GM12878 (cell line): ENCODE data around the gene ARHGEF38. TPM values are rescaled to one million over a fixed set of nuclear protein-coding genes. Genes with fewer than 3 reads are reported as not detected.

Experiments used
- ATAC-seq: fragments of 200-7000 bp; cut with Tn5 transposase; 3 replicates; pipeline ENCODE4 v1.9.1; 2020; ENCODE audit warnings: mild to moderate bottlenecking, moderate library complexity
- BruUV-seq: library from RNA; stranded (reverse); fragments of 400-500 nt; replicated peaks from 2 replicates; lab custom pipeline; 2021; lab: Mats Ljungman, UMichigan
- CTCF ChIA-PET: fragments of 300-600 bp; sonication (Branson Sonifier 250); formaldehyde crosslinking; extraction: SDS; loops from one replicate; lab custom pipeline; 2021; ENCODE audit warnings: inconsistent platforms; lab: Yijun Ruan, JAX
- POLR2A ChIA-PET: fragments of 350-600 bp; formaldehyde crosslinking; extraction: SDS; loops from one replicate; lab custom pipeline; 2021; ENCODE audit warnings: inconsistent platforms; lab: Charles Lee
- RAD21 ChIA-PET: fragments of 300-600 bp; sonication (Branson Sonifier 250); formaldehyde crosslinking; loops from one replicate; lab custom pipeline; 2023; ENCODE audit warnings: antibody characterized with exemption; ENCODE audit not compliant: unreplicated experiment; lab: Charles Lee
- SMC1A ChIA-PET: fragments of 300-600 bp; sonication (Branson Sonifier 250); formaldehyde crosslinking; loops from one replicate; lab custom pipeline; 2023; ENCODE audit not compliant: unreplicated experiment, uncharacterized antibody; lab: Charles Lee
- DNase-seq: peaks from one replicate; pipeline ENCODE4 v3.0.0-alpha.2; 2011; ENCODE audit warnings: low read depth, low spot score
- FAIRE-seq: peaks from 3 replicates; lab custom pipeline; 2011; peaks lifted over from hg19 to GRCh38; lab: Jason Lieb, UNC
- H2AFZ ChIP-seq: 2 replicates; pipeline ENCODE4 v1.6.0; 2011; ENCODE audit warnings: low read depth, low read length, control low read depth; ENCODE audit not compliant: control insufficient read depth
- H3K27ac ChIP-seq: 2 replicates; pipeline ENCODE4 v1.5.1; 2011; ENCODE audit warnings: control low read depth; ENCODE audit not compliant: control insufficient read depth, insufficient read depth
- H3K27me3 ChIP-seq, 2 experiments: replicated peaks in 1 of 2; 2 replicates each; pipeline versions ENCODE4 v1.6.0 to v1.6.1; 2011; ENCODE audit warnings: low read length in 1 of 2; ENCODE audit not compliant: control insufficient read depth in 2 of 2, insufficient read depth in 2 of 2
- H3K36me3 ChIP-seq, 2 experiments: 2 replicates each; pipeline ENCODE4 v1.5.1; 2011; ENCODE audit warnings: low read length in 1 of 2; ENCODE audit not compliant: control insufficient read depth in 2 of 2, insufficient read depth in 2 of 2
- H3K4me1 ChIP-seq: 2 replicates; pipeline ENCODE4 v1.6.1; 2011; ENCODE audit warnings: mild to moderate bottlenecking, low read length, moderate library complexity, mixed read lengths; ENCODE audit not compliant: control insufficient read depth, insufficient read depth
- H3K4me2 ChIP-seq: 2 replicates; pipeline ENCODE4 v1.6.0; 2011; ENCODE audit warnings: control low read depth; ENCODE audit not compliant: control insufficient read depth, insufficient read depth
- H3K4me3 ChIP-seq: fragments of 200-600 bp; sonication (generic); 2 replicates; pipeline ENCODE4 v1.5.1; 2016
- H3K79me2 ChIP-seq: 2 replicates; pipeline ENCODE4 v1.6.0; 2011; ENCODE audit warnings: low read length; ENCODE audit not compliant: control insufficient read depth, insufficient read depth
- H3K9ac ChIP-seq: 2 replicates; pipeline ENCODE4 v1.8.0; 2011; ENCODE audit warnings: low read length, control low read depth, mixed read lengths; ENCODE audit not compliant: control insufficient read depth, insufficient read depth
- H3K9me3 ChIP-seq: replicated peaks from 3 replicates; pipeline ENCODE4 v1.5.1; 2011; ENCODE audit warnings: mild to moderate bottlenecking, low read length; ENCODE audit not compliant: control insufficient read depth, insufficient read depth
- H4K20me1 ChIP-seq: 2 replicates; pipeline ENCODE4 v1.6.0; 2011; ENCODE audit not compliant: control insufficient read depth, insufficient read depth
- BCL11A ChIP-seq: IDR thresholded peaks from 2 replicates; pipeline ENCODE4 v1.6.1; 2011; ENCODE audit warnings: low read depth, low read length
- EED ChIP-seq: sonication (generic); IDR thresholded peaks from 2 replicates; pipeline ENCODE4 v1.6.1; 2016; ENCODE audit warnings: antibody characterized with exemption, low read depth
- FOS ChIP-seq: IDR thresholded peaks from 3 replicates; pipeline ENCODE4 v1.6.1; 2011; ENCODE audit warnings: borderline replicate concordance; ENCODE audit not compliant: insufficient read length; ENCODE audit errors: extremely low read depth
- IKZF1 ChIP-seq: fragments of 450-650 bp; conservative IDR thresholded peaks from 2 replicates; pipeline ENCODE4 v1.6.1; 2017; ENCODE audit warnings: antibody characterized with exemption, mild to moderate bottlenecking
- IKZF2 ChIP-seq, 2 experiments: fragments of 450-650 bp; IDR thresholded peaks; 2 replicates each; pipeline ENCODE4 v1.6.1; 2017; ENCODE audit warnings: mild to moderate bottlenecking in 2 of 2, moderate library complexity in 2 of 2
- JUNB ChIP-seq: IDR thresholded peaks from 2 replicates; pipeline ENCODE4 v1.6.1; 2016; ENCODE audit warnings: antibody characterized with exemption, mild to moderate bottlenecking
- JUND ChIP-seq: IDR thresholded peaks from 2 replicates; pipeline ENCODE4 v1.6.1; 2012; ENCODE audit warnings: low read depth, mild to moderate bottlenecking, low read length, improper control_type of control experiment, moderate library complexity
- MTA2 ChIP-seq: fragments of 450-650 bp; IDR thresholded peaks from 2 replicates; pipeline ENCODE4 v1.6.1; 2016; ENCODE audit warnings: low read depth, mild to moderate bottlenecking, moderate library complexity
- NBN ChIP-seq: fragments of 450-650 bp; IDR thresholded peaks from 2 replicates; pipeline ENCODE4 v1.6.1; 2016
- NFIC ChIP-seq: IDR thresholded peaks from 2 replicates; pipeline ENCODE4 v1.6.1; 2012; ENCODE audit warnings: low read depth, mild to moderate bottlenecking, inconsistent platforms, low read length, moderate library complexity
- ZNF274 ChIP-seq: IDR thresholded peaks from one replicate; pipeline ENCODE4 v1.8.0; 2011; ENCODE audit not compliant: insufficient read length, insufficient read depth
- WGBS: methylation state at CpG from one replicate; pipeline ENCODE4 v1.1.6; 2016; ENCODE audit warnings: low lambda C conversion rate; ENCODE audit not compliant: insufficient replicate concordance, insufficient coverage; ENCODE audit errors: missing lambda C conversion rate; 5-methylcytosine and 5-hydroxymethylcytosine counted together
- in situ Hi-C: fragments of 300-500 bp; cut with MboI; formaldehyde crosslinking; loops from 9 replicates; pipeline ENCODE4 v1.14.3; 2018; ENCODE audit warnings: mixed read lengths
- intact Hi-C: fragments of 100-400 bp; cut with micrococcal nuclease; formaldehyde crosslinking; loops from one replicate; pipeline ENCODE4 v1.14.2; 2022; ENCODE audit not compliant: unreplicated experiment
- polyA plus RNA-seq, 11 experiments: library from polyadenylated mRNA; depleted of rRNA in 4 of 11; unstranded in 6 of 11; stranded (reverse) in 5 of 11; fragments of >200 nt; fragmentation: Nextera tagmentation in 4 of 11; fragmentation: Illumina TruSeq in 1 of 11; extraction: Ambion mirVana in 4 of 11; extraction: Trizol in 1 of 11; gene quantifications; 1 replicate in 1 of 11; 2 replicates in 10 of 11; pipeline versions ENCODE4 v1.2.1 to v1.2.3, GENCODE V29; 2011 to 2016; ENCODE audit warnings: inconsistent platforms in 2 of 11, missing spikeins in 2 of 11, low read depth in 1 of 11
- total RNA-seq, 4 experiments: library from RNA; depleted of rRNA in 3 of 4; stranded (reverse); fragments of >200 nt in 3 of 4; fragmentation: Illumina TruSeq in 1 of 4; extraction: Trizol in 1 of 4; gene quantifications; 2 replicates each; pipeline versions ENCODE4 v1.2.1 to v1.2.3, GENCODE V29; 2013 to 2021
- TF ChIP-seq, protein P1 (sequence below): fragments of 450-650 bp; IDR thresholded peaks from 2 replicates; pipeline ENCODE4 v1.6.1; 2017; ENCODE audit warnings: low read depth, mild to moderate bottlenecking, moderate library complexity
- TF ChIP-seq, protein P2 (sequence below): IDR thresholded peaks from 2 replicates; pipeline ENCODE4 v1.6.1; 2012; ENCODE audit warnings: low read length, inconsistent platforms
- TF ChIP-seq, protein P3 (sequence below): fragments of 450-650 bp; conservative IDR thresholded peaks from 2 replicates; pipeline ENCODE4 v1.6.1; 2017; ENCODE audit warnings: mild to moderate bottlenecking, moderate library complexity
- TF ChIP-seq, protein P4 (sequence below): fragments of 450-650 bp; IDR thresholded peaks from 2 replicates; pipeline ENCODE4 v1.6.1; 2016; ENCODE audit warnings: mild to moderate bottlenecking
- TF ChIP-seq, protein P5 (sequence below): fragments of 450-650 bp; IDR thresholded peaks from 2 replicates; pipeline ENCODE4 v1.6.1; 2017; ENCODE audit warnings: borderline replicate concordance

Gene ARHGEF38
- total and polyA plus RNA-seq, 10 of the 15 experiments (the other 5 are each of a cell fraction or from before 2014, with no cell fraction given) = 0.01 to 1.1 (median 0.09) TPM; not detected in 2

DNA sequence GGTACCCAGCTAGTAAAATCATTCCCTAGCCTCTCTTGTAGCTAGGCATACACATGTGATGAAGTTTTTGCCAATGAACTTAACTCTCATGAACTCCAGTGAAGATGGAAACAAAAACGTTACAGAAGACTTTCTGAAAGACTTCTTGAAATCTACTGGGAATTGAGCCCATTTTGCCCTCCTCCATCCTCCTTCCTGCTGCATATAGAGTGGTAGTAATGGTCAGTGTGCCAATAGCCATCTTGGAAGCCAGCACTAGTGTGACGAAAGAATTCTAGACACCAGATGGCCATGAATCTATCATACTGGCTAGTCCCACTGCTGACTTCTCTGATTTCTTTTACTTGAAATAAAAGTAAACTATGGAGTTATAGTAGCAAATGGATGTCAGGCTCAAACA, 47.7 kb upstream of the ARHGEF38 start (continued):
- TF ChIP-seq NFIC = no peak

DNA sequence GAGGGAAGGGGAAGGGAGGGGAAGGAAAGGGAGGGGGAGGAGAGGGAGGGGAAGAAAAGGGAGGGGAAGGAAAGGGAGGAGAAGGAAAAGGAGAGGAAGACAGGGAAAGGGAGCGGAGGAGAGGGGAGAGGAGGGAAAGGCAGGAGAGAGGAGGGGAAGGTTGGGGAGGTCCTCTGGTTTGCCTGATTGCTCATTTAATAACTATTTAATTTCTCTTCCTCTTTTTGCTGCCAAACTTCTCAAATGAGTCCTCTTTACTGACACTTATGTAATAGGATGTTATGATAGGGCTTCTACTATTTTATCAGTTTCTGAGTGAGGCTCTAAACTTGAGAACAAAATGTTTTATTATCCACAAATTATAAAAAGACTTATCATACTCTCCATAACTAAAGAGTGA, 43.1 kb upstream of the ARHGEF38 start:
- BruUV-seq = no TSS peak
- H3K4me3 ChIP-seq = no peak overlapping the region
- H3K27ac ChIP-seq = no peak overlapping the region
- ATAC-seq = peak; percentile 96
- H3K4me2 ChIP-seq = no peak overlapping the region
- H2AFZ ChIP-seq = no peak overlapping the region
- no peak overlapping the region for H3K9ac ChIP-seq
- peaks cover 8% of the 10 kb centered on the region; the same call in 1 of the 2 replicates for H3K4me1 ChIP-seq
- ChIA-PET RAD21 (no interaction called here), POLR2A (interaction anchor here (0.7 kb wide), 1 partner anchor 81 kb away, joined by 4 read pairs; no protein-coding TSS in a partner anchor), SMC1A (interaction anchor here (0.6 to 2.7 kb wide), 2 partner anchors 156 to 272 kb away, joined by 3 to 15 read pairs; no protein-coding TSS in a partner anchor), CTCF (interaction anchor here (0.6 to 2.5 kb wide), 3 partner anchors 12 to 244 kb away, joined by 3 to 7 read pairs (median 4); no protein-coding TSS in a partner anchor)
- no peaks in the 10 kb centered on the region for H4K20me1 ChIP-seq
- peak; percentile 20 for DNase-seq
- no peaks in the 10 kb centered on the region for H3K36me3 ChIP-seq
- WGBS = 0% methylated on average over 1 of the region's 1 CpG
- H3K79me2 ChIP-seq = no peaks in the 10 kb centered on the region
- H3K27me3 ChIP-seq = no peaks in the 10 kb centered on the region
- in situ Hi-C loops = no loop called here
- H3K9me3 ChIP-seq = no peaks in the 10 kb centered on the region
- intact Hi-C loops = loop anchor here (1.0 to 10.0 kb wide), 2 partner anchors 85 to 686 kb away; no protein-coding TSS in a partner anchor
- peak; percentile 80 for FAIRE-seq
- TF ChIP-seq ZNF274 = no peak
- TF ChIP-seq, protein P1, sequence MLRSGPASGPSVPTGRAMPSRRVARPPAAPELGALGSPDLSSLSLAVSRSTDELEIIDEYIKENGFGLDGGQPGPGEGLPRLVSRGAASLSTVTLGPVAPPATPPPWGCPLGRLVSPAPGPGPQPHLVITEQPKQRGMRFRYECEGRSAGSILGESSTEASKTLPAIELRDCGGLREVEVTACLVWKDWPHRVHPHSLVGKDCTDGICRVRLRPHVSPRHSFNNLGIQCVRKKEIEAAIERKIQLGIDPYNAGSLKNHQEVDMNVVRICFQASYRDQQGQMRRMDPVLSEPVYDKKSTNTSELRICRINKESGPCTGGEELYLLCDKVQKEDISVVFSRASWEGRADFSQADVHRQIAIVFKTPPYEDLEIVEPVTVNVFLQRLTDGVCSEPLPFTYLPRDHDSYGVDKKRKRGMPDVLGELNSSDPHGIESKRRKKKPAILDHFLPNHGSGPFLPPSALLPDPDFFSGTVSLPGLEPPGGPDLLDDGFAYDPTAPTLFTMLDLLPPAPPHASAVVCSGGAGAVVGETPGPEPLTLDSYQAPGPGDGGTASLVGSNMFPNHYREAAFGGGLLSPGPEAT = peak; percentile 65
- TF ChIP-seq JUND = peak; percentile 90
- peak; percentile 49; the same call in 1 of the 2 replicates for TF ChIP-seq BCL11A
- TF ChIP-seq, protein P2, sequence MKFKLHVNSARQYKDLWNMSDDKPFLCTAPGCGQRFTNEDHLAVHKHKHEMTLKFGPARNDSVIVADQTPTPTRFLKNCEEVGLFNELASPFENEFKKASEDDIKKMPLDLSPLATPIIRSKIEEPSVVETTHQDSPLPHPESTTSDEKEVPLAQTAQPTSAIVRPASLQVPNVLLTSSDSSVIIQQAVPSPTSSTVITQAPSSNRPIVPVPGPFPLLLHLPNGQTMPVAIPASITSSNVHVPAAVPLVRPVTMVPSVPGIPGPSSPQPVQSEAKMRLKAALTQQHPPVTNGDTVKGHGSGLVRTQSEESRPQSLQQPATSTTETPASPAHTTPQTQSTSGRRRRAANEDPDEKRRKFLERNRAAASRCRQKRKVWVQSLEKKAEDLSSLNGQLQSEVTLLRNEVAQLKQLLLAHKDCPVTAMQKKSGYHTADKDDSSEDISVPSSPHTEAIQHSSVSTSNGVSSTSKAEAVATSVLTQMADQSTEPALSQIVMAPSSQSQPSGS = peak; percentile 57
- TF ChIP-seq EED = peak; percentile 53; the same call in 1 of the 2 replicates
- TF ChIP-seq FOS = no peak
- TF ChIP-seq MTA2 = peak; percentile 94
- TF ChIP-seq IKZF2 (IDR thresholded peaks at IDR 0.05) = peak; percentile 85
- TF ChIP-seq, protein P3, sequence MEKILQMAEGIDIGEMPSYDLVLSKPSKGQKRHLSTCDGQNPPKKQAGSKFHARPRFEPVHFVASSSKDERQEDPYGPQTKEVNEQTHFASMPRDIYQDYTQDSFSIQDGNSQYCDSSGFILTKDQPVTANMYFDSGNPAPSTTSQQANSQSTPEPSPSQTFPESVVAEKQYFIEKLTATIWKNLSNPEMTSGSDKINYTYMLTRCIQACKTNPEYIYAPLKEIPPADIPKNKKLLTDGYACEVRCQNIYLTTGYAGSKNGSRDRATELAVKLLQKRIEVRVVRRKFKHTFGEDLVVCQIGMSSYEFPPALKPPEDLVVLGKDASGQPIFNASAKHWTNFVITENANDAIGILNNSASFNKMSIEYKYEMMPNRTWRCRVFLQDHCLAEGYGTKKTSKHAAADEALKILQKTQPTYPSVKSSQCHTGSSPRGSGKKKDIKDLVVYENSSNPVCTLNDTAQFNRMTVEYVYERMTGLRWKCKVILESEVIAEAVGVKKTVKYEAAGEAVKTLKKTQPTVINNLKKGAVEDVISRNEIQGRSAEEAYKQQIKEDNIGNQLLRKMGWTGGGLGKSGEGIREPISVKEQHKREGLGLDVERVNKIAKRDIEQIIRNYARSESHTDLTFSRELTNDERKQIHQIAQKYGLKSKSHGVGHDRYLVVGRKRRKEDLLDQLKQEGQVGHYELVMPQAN = no peak
- TF ChIP-seq, protein P4, sequence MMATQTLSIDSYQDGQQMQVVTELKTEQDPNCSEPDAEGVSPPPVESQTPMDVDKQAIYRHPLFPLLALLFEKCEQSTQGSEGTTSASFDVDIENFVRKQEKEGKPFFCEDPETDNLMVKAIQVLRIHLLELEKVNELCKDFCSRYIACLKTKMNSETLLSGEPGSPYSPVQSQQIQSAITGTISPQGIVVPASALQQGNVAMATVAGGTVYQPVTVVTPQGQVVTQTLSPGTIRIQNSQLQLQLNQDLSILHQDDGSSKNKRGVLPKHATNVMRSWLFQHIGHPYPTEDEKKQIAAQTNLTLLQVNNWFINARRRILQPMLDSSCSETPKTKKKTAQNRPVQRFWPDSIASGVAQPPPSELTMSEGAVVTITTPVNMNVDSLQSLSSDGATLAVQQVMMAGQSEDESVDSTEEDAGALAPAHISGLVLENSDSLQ = peak; percentile 43; the same call in 1 of the 2 replicates
- TF ChIP-seq, protein P5, sequence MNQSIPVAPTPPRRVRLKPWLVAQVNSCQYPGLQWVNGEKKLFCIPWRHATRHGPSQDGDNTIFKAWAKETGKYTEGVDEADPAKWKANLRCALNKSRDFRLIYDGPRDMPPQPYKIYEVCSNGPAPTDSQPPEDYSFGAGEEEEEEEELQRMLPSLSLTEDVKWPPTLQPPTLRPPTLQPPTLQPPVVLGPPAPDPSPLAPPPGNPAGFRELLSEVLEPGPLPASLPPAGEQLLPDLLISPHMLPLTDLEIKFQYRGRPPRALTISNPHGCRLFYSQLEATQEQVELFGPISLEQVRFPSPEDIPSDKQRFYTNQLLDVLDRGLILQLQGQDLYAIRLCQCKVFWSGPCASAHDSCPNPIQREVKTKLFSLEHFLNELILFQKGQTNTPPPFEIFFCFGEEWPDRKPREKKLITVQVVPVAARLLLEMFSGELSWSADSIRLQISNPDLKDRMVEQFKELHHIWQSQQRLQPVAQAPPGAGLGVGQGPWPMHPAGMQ = no peak
- 0 out of 2 replicates have a peak, but pooled peaks have one; percentile 65 for TF ChIP-seq NBN
- TF ChIP-seq JUNB = peak; percentile 84
- peak; percentile 74 for TF ChIP-seq IKZF1
